ENCODE measurements around the gene RABGAP1L.
"Not testable (repeated sequence)": the region's sequence is repeated elsewhere in the genome, so short reads cannot be mapped to it uniquely, and the experiment has no call there.

RABGAP1L gene

GRCh38 chr1:174883409-174883808, 724.1 kb downstream of the RABGAP1L start:
- peak; percentile 13 for DNase-seq (ENCODE audit: low read depth)

GRCh38 chr1:174884038-174884437, 724.7 kb downstream of the RABGAP1L start:
- DNase-seq (ENCODE audit: low read depth) = no peak

- no peak for DNase-seq (ENCODE audit: low read depth)
Observed at GRCh38 chr1:174884566-174884965, 725.2 kb downstream of the RABGAP1L start.

GRCh38 chr1:174890024-174890423, 730.7 kb downstream of the RABGAP1L start:
- DNase-seq (ENCODE audit: low read depth) = no peak

GRCh38 chr1:174892016-174892415, 732.7 kb downstream of the RABGAP1L start:
- no peak for DNase-seq (ENCODE audit: low read depth)

- no peak for DNase-seq (ENCODE audit: low read depth)
Observed at GRCh38 chr1:174894117-174894762, 734.9 kb downstream of the RABGAP1L start.

- DNase-seq (ENCODE audit: low read depth) = not testable (repeated sequence)
Observed at GRCh38 chr1:174895610-174896009, 736.3 kb downstream of the RABGAP1L start.

GRCh38 chr1:174898102-174898797, 738.9 kb downstream of the RABGAP1L start:
- no peak for DNase-seq (ENCODE audit: low read depth)

- DNase-seq (ENCODE audit: low read depth) = no peak
Observed at GRCh38 chr1:174900317-174900716, 741.0 kb downstream of the RABGAP1L start.

- no peak for DNase-seq (ENCODE audit: low read depth)
Observed at GRCh38 chr1:174902531-174903099, 743.3 kb downstream of the RABGAP1L start.

- no peak for DNase-seq (ENCODE audit: low read depth)
Observed at GRCh38 chr1:174911606-174912005, 752.3 kb downstream of the RABGAP1L start.

GRCh38 chr1:174912264-174912663, 752.9 kb downstream of the RABGAP1L start:
- DNase-seq (ENCODE audit: low read depth) = no peak

- no peak for DNase-seq (ENCODE audit: low read depth)
Observed at GRCh38 chr1:174913225-174913903, 754.0 kb downstream of the RABGAP1L start.

GRCh38 chr1:174914991-174915390, 755.7 kb downstream of the RABGAP1L start:
- peak; percentile 3 for DNase-seq (ENCODE audit: low read depth)

GRCh38 chr1:174916846-174917245, 757.5 kb downstream of the RABGAP1L start:
- DNase-seq (ENCODE audit: low read depth) = no peak

- DNase-seq (ENCODE audit: low read depth) = no peak
Observed at GRCh38 chr1:174920093-174920492, 760.8 kb downstream of the RABGAP1L start.

GRCh38 chr1:174922121-174922520, 762.8 kb downstream of the RABGAP1L start:
- DNase-seq (ENCODE audit: low read depth) = no peak

GRCh38 chr1:174923820-174924219, 764.5 kb downstream of the RABGAP1L start:
- DNase-seq (ENCODE audit: low read depth) = no peak

GRCh38 chr1:174928541-174928940, 769.2 kb downstream of the RABGAP1L start:
- no peak for DNase-seq (ENCODE audit: low read depth)

GRCh38 chr1:174931214-174931613, 771.9 kb downstream of the RABGAP1L start:
- peak; percentile 6 for DNase-seq (ENCODE audit: low read depth)

GRCh38 chr1:174932587-174932986, 773.3 kb downstream of the RABGAP1L start:
- no peak for DNase-seq (ENCODE audit: low read depth)

GRCh38 chr1:174935961-174936727, 776.8 kb downstream of the RABGAP1L start:
- no peak for DNase-seq (ENCODE audit: low read depth)

Data from stromal cell of bone marrow (primary cell).